ENCODE results near the gene VPS4B.

- TF ChIP-seq CTCF (IDR thresholded peaks at IDR 0.05; ENCODE audit: poor library complexity, severe bottlenecking) (no peak), POLR2AphosphoS5 (IDR thresholded peaks at IDR 0.05) (peak; percentile 27), SMC3 (conservative IDR thresholded peaks at IDR 0.05; ENCODE audit: poor library complexity) (no peak), EP300 (conservative IDR thresholded peaks at IDR 0.05; ENCODE audit: poor library complexity, severe bottlenecking) (no peak), EZH2 (IDR thresholded peaks at IDR 0.05; ENCODE audit: borderline replicate concordance, insufficient read depth, low read length, poor library complexity, severe bottlenecking) (no peak), TAF1 (IDR thresholded peaks at IDR 0.05; ENCODE audit: low read depth) (no peak)
- TF ChIP-seq, protein P1, sequence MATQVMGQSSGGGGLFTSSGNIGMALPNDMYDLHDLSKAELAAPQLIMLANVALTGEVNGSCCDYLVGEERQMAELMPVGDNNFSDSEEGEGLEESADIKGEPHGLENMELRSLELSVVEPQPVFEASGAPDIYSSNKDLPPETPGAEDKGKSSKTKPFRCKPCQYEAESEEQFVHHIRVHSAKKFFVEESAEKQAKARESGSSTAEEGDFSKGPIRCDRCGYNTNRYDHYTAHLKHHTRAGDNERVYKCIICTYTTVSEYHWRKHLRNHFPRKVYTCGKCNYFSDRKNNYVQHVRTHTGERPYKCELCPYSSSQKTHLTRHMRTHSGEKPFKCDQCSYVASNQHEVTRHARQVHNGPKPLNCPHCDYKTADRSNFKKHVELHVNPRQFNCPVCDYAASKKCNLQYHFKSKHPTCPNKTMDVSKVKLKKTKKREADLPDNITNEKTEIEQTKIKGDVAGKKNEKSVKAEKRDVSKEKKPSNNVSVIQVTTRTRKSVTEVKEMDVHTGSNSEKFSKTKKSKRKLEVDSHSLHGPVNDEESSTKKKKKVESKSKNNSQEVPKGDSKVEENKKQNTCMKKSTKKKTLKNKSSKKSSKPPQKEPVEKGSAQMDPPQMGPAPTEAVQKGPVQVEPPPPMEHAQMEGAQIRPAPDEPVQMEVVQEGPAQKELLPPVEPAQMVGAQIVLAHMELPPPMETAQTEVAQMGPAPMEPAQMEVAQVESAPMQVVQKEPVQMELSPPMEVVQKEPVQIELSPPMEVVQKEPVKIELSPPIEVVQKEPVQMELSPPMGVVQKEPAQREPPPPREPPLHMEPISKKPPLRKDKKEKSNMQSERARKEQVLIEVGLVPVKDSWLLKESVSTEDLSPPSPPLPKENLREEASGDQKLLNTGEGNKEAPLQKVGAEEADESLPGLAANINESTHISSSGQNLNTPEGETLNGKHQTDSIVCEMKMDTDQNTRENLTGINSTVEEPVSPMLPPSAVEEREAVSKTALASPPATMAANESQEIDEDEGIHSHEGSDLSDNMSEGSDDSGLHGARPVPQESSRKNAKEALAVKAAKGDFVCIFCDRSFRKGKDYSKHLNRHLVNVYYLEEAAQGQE (IDR thresholded peaks at IDR 0.05; ENCODE audit: borderline replicate concordance) = no peak
These were observed 8.2 kb upstream of the VPS4B start for GRCh38 chr18:63430526-63430925.

Measured in neural cell (in vitro differentiated cells).